Liver (tissue), 9 donors: Measurements from ENCODE around the gene HDGFL1. TPM values are rescaled to one million over a fixed set of nuclear protein-coding genes. Genes with fewer than 3 reads are reported as not detected.

Source experiments
- DNase-seq: peaks from one replicate; pipeline ENCODE4 v3.0.0-alpha.2; 2017; ENCODE audit warnings: low spot score
- H3K27ac ChIP-seq, 2 donors: one replicate each; pipeline ENCODE4 v1.7.0; 2013; ENCODE audit warnings: inconsistent platforms in 2 of 2, low read length in 2 of 2, control low read depth in 1 of 2, low read depth in 1 of 2, mild to moderate bottlenecking in 1 of 2
- H3K27me3 ChIP-seq, 4 donors: one replicate each; pipeline versions ENCODE4 v1.6.1 to v1.7.0; 2013; ENCODE audit warnings: low read length in 3 of 4, inconsistent platforms in 1 of 4, mild to moderate bottlenecking in 1 of 4, moderate library complexity in 1 of 4; ENCODE audit not compliant: control insufficient read depth in 4 of 4, insufficient read depth in 4 of 4
- H3K36me3 ChIP-seq, 4 donors: one replicate each; pipeline versions ENCODE4 v1.6.1 to v1.7.0; 2013; ENCODE audit warnings: low read length in 3 of 4, mild to moderate bottlenecking in 3 of 4, low read depth in 1 of 4, moderate library complexity in 1 of 4; ENCODE audit not compliant: control insufficient read depth in 4 of 4, insufficient read depth in 3 of 4
- H3K4me1 ChIP-seq, 4 donors: one replicate each; pipeline versions ENCODE4 v1.6.1 to v1.7.0; 2013; ENCODE audit warnings: low read length in 3 of 4, mild to moderate bottlenecking in 3 of 4, moderate library complexity in 1 of 4; ENCODE audit not compliant: control insufficient read depth in 4 of 4, insufficient read depth in 4 of 4
- H3K4me3 ChIP-seq, 3 donors: one replicate each; pipeline versions ENCODE4 v1.6.1 to v1.7.0; 2013; ENCODE audit warnings: low read length in 3 of 3, control low read depth in 1 of 3, low read depth in 1 of 3, mild to moderate bottlenecking in 1 of 3
- H3K9ac ChIP-seq, 2 donors: one replicate each; pipeline ENCODE4 v1.7.0; 2013; ENCODE audit warnings: low read length in 2 of 2, mild to moderate bottlenecking in 2 of 2, moderate library complexity in 2 of 2, control low read depth in 1 of 2, low read depth in 1 of 2
- H3K9me3 ChIP-seq, 4 donors: one replicate each; pipeline versions ENCODE4 v1.6.1 to v1.7.0; 2013; ENCODE audit warnings: low read length in 3 of 4; ENCODE audit not compliant: control insufficient read depth in 4 of 4
- CTCF ChIP-seq: fragments of 150-350 bp; IDR thresholded peaks from 2 replicates; pipeline ENCODE4 v1.5.1; 2017; ENCODE audit warnings: improper control_type of control experiment, low read depth, low read length; ENCODE audit not compliant: missing input control
- EGR1 ChIP-seq, 2 donors: IDR thresholded peaks; 2 replicates each; pipeline ENCODE4 v1.6.1; 2016 to 2018; ENCODE audit warnings: antibody characterized with exemption in 2 of 2, low read depth in 2 of 2
- FOXA1 ChIP-seq: IDR thresholded peaks from 2 replicates; pipeline ENCODE4 v1.6.1; 2016; ENCODE audit warnings: antibody characterized with exemption
- FOXA2 ChIP-seq: IDR thresholded peaks from 2 replicates; pipeline ENCODE4 v1.6.1; 2016; ENCODE audit warnings: antibody characterized with exemption
- GABPA ChIP-seq, 2 donors: IDR thresholded peaks in 1 of 2; conservative IDR thresholded peaks in 1 of 2; 2 replicates each; pipeline ENCODE4 v1.6.1; 2016; ENCODE audit warnings: antibody characterized with exemption in 2 of 2, mild to moderate bottlenecking in 1 of 2, moderate library complexity in 1 of 2
- HNF4A ChIP-seq, 2 donors: conservative IDR thresholded peaks; 2 replicates each; pipeline ENCODE4 v1.6.1; 2016; ENCODE audit warnings: antibody characterized with exemption in 2 of 2, mild to moderate bottlenecking in 2 of 2
- JUND ChIP-seq, 2 donors: IDR thresholded peaks; 2 replicates each; pipeline ENCODE4 v1.6.1; 2016; ENCODE audit warnings: antibody characterized with exemption in 2 of 2
- NR2F2 ChIP-seq: IDR thresholded peaks from 2 replicates; pipeline ENCODE4 v1.6.1; 2016; ENCODE audit warnings: antibody characterized with exemption
- RXRA ChIP-seq, 2 donors: IDR thresholded peaks; 2 replicates each; pipeline ENCODE4 v1.6.1; 2017 to 2018; ENCODE audit warnings: antibody characterized with exemption in 2 of 2, mild to moderate bottlenecking in 1 of 2
- TAF1 ChIP-seq: conservative IDR thresholded peaks from 2 replicates; pipeline ENCODE4 v1.6.1; 2016; ENCODE audit warnings: antibody characterized with exemption, mild to moderate bottlenecking
- YY1 ChIP-seq: IDR thresholded peaks from 2 replicates; pipeline ENCODE4 v1.6.1; 2016; ENCODE audit warnings: antibody characterized with exemption, mild to moderate bottlenecking
- WGBS: extraction: QIAGEN DNeasy Blood & Tissue Kit; methylation state at CpG from one replicate; pipeline ENCODE4 v1.1.7; 2013; 5-methylcytosine and 5-hydroxymethylcytosine counted together
- polyA plus RNA-seq, 2 donors: library from polyadenylated mRNA; stranded (reverse) in 1 of 2; unstranded in 1 of 2; fragments of 200-250 nt in 1 of 2; fragments of >200 nt in 1 of 2; fragmentation: Nextera tagmentation in 1 of 2; extraction: Ambion mirVana in 1 of 2; gene quantifications; one replicate each; pipeline versions ENCODE4 v1.2.1 to v1.2.3, GENCODE V29; 2013 to 2015
- total RNA-seq, 2 donors: library from RNA; depleted of rRNA; stranded (reverse); fragments of >200 nt; gene quantifications; one replicate each; pipeline ENCODE4 v1.2.3, GENCODE V29; 2014
- TF ChIP-seq, protein P1 (sequence below): IDR thresholded peaks from 2 replicates; pipeline ENCODE4 v1.6.1; 2016; ENCODE audit warnings: antibody characterized with exemption
- TF ChIP-seq, protein P2 (sequence below): IDR thresholded peaks from 2 replicates; pipeline ENCODE4 v1.6.1; 2016; ENCODE audit warnings: antibody characterized with exemption
- TF ChIP-seq, protein P3 (sequence below): IDR thresholded peaks from 2 replicates; pipeline ENCODE4 v1.6.1; 2016; ENCODE audit warnings: antibody characterized with exemption, mild to moderate bottlenecking
- donor health status: healthy.
- donor health status: healthy.
- donor health status: healthy.
- donor health status: healthy.
- donor health status: healthy.

Gene HDGFL1
- total and polyA plus RNA-seq, 4 donors: not detected

DNA sequence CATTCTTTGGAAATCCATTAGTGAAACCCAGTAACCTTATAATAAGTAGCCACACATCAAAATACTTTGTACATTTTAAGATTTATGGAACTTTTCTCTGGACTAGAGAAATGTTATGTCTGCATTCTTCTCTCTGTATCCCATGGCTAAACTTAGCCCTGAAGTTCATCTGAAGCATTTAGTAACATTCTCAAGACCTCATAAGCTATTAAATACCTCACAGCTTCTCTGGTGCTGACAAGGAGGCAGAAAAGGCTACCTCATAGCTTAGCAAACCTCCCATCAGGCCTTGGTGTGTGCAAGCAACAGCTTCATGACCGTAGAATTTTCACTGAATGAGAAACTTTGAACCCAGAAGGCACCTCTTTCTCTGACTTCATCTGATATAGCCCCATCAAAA lies 38.9 kb upstream of the HDGFL1 start:
- TF ChIP-seq, protein P1, sequence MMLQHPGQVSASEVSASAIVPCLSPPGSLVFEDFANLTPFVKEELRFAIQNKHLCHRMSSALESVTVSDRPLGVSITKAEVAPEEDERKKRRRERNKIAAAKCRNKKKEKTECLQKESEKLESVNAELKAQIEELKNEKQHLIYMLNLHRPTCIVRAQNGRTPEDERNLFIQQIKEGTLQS: no peak
- TF ChIP-seq FOXA1 (no peak), NR2F2 (no peak), JUND (IDR thresholded peaks at IDR 0.05) (no peak), TAF1 (no peak), FOXA2 (no peak)
- Histone ChIP-seq H3K9ac (no peak overlapping the region), H3K36me3 (no peaks in the 10 kb centered on the region), H3K27me3 (no peaks in the 10 kb centered on the region), H3K4me1 (no peaks in the 10 kb centered on the region), H3K9me3 (no peaks in the 10 kb centered on the region), H3K4me3 (no peak overlapping the region), H3K27ac (no peak overlapping the region)
- WGBS: 86% methylated on average over 1 of the region's 1 CpG
- no peak for DNase-seq

DNA sequence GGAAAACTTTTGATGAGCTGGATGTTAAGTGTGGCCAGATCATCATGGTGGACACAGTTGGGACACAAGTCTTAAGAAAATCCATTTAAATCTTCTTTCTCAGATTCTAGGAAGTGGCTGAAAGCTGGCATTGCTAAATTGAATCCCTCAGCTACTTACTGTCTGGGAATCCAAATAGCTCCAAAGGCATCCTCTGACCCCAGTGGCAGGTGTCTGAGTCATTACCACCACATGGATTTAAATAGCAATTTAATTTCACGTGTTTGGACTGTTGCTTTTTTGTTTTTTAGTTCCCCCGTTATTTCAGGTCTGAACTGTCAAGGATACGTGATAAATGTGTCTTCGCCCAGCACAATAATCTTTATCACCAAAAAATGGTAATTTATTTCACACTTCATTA lies 33.2 kb upstream of the HDGFL1 start:
- H3K4me1 ChIP-seq: no peaks in the 10 kb centered on the region
- 89% methylated on average over 4 of the region's 4 CpGs for WGBS
- no peak for TF ChIP-seq RXRA (IDR thresholded peaks at IDR 0.05)
- TF ChIP-seq, protein P2, sequence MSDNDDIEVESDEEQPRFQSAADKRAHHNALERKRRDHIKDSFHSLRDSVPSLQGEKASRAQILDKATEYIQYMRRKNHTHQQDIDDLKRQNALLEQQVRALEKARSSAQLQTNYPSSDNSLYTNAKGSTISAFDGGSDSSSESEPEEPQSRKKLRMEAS: no peak
- H3K9ac ChIP-seq: no peak overlapping the region
- no peak overlapping the region for H3K27ac ChIP-seq
- H3K9me3 ChIP-seq: no peaks in the 10 kb centered on the region
- no peaks in the 10 kb centered on the region for H3K36me3 ChIP-seq
- H3K27me3 ChIP-seq: no peaks in the 10 kb centered on the region
- DNase-seq: no peak
- H3K4me3 ChIP-seq: no peak overlapping the region

DNA sequence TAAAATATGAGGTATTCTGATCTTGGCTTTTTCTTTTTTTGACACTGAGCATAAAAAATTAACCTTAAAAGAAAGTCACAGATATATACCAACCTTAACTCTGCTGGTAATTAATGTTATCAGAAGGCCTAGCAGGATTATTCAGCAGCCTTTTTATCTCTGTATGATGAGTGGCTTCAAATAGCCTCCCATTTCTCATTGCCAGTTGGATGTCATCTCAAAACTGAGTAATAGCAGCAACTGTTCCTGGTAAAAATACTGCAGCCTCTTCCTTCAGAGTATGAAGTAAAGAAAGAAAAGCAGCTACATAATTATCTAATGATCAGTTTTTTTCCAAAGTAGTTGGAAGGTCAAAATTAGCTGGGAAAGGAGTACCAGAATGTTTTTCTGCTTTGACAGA lies 24.9 kb upstream of the HDGFL1 start:
- Histone ChIP-seq H3K27me3 (no peaks in the 10 kb centered on the region), H3K9me3 (peaks cover 0 to 3% (median 0%) of the 10 kb centered on the region in 4 donors), H3K36me3 (no peaks in the 10 kb centered on the region), H3K27ac (no peak overlapping the region), H3K4me1 (no peaks in the 10 kb centered on the region), H3K4me3 (no peak overlapping the region), H3K9ac (no peak overlapping the region)
- no peak for TF ChIP-seq HNF4A (conservative IDR thresholded peaks at IDR 0.05)
- TF ChIP-seq EGR1 (IDR thresholded peaks at IDR 0.05; ENCODE audit: low read depth in 2 of 2): no peak
- TF ChIP-seq, protein P2: no peak
- TF ChIP-seq NR2F2: no peak
- TF ChIP-seq JUND (IDR thresholded peaks at IDR 0.05): no peak
- TF ChIP-seq, protein P3, sequence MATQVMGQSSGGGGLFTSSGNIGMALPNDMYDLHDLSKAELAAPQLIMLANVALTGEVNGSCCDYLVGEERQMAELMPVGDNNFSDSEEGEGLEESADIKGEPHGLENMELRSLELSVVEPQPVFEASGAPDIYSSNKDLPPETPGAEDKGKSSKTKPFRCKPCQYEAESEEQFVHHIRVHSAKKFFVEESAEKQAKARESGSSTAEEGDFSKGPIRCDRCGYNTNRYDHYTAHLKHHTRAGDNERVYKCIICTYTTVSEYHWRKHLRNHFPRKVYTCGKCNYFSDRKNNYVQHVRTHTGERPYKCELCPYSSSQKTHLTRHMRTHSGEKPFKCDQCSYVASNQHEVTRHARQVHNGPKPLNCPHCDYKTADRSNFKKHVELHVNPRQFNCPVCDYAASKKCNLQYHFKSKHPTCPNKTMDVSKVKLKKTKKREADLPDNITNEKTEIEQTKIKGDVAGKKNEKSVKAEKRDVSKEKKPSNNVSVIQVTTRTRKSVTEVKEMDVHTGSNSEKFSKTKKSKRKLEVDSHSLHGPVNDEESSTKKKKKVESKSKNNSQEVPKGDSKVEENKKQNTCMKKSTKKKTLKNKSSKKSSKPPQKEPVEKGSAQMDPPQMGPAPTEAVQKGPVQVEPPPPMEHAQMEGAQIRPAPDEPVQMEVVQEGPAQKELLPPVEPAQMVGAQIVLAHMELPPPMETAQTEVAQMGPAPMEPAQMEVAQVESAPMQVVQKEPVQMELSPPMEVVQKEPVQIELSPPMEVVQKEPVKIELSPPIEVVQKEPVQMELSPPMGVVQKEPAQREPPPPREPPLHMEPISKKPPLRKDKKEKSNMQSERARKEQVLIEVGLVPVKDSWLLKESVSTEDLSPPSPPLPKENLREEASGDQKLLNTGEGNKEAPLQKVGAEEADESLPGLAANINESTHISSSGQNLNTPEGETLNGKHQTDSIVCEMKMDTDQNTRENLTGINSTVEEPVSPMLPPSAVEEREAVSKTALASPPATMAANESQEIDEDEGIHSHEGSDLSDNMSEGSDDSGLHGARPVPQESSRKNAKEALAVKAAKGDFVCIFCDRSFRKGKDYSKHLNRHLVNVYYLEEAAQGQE: no peak
- no peak for TF ChIP-seq YY1
- TF ChIP-seq TAF1: no peak
- no peak for TF ChIP-seq RXRA (IDR thresholded peaks at IDR 0.05)
- no peak for TF ChIP-seq CTCF
- no peak for TF ChIP-seq GABPA (IDR thresholded peaks at IDR 0.05 in 1 of 2, conservative IDR thresholded peaks at IDR 0.05 in 1 of 2)
- DNase-seq: no peak
